Activated CD4-positive, alpha-beta T cell treated with anti-CD3 and anti-CD28 coated beads, Interleukin-2, amount 10 ng/mL, durations not matched to agents 24 days and 14 days (primary cell): ENCODE results near the gene SMC3. TPM values are rescaled to one million over a fixed set of nuclear protein-coding genes. Genes with fewer than 3 reads are reported as not detected.

Experiments
- DNase-seq: peaks from one replicate; pipeline ENCODE4 v3.0.0; 2022
- H3K27ac Mint-ChIP-seq: one replicate; pipeline ENCODE4 v1.8.0; 2022; ENCODE audit warnings: mild to moderate bottlenecking, mixed read lengths
- H3K27me3 Mint-ChIP-seq: one replicate; pipeline ENCODE4 v1.8.0; 2022; ENCODE audit warnings: mixed read lengths
- H3K36me3 Mint-ChIP-seq: one replicate; pipeline ENCODE4 v1.8.0; 2022; ENCODE audit warnings: low read depth, mild to moderate bottlenecking, mixed read lengths
- H3K4me1 Mint-ChIP-seq: one replicate; pipeline ENCODE4 v1.8.0; 2021; ENCODE audit warnings: mixed read lengths
- H3K4me3 Mint-ChIP-seq: one replicate; pipeline ENCODE4 v1.8.0; 2022; ENCODE audit warnings: mild to moderate bottlenecking, moderate library complexity, mixed read lengths
- H3K9me3 Mint-ChIP-seq: one replicate; pipeline ENCODE4 v1.8.0; 2021; ENCODE audit warnings: mixed read lengths
- intact Hi-C: fragments of 100-400 bp; cut with micrococcal nuclease; formaldehyde crosslinking; loops from one replicate; pipeline ENCODE4 v1.15.1; 2023
- total RNA-seq: library from RNA; stranded (reverse); gene quantifications from 2 replicates; pipeline ENCODE4 v1.2.3, GENCODE V29; 2022

Gene SMC3
- total RNA-seq, 1 donor from 2014 or later, result 82.2 TPM

GRCh38 chr10:110553905-110554304, 13.6 kb upstream of the SMC3 start:
- Mint-ChIP-seq H3K36me3 (no peaks in the 10 kb centered on the region), H3K27ac (no peak overlapping the region), H3K9me3 (no peaks in the 10 kb centered on the region), H3K4me1 (peaks cover 11% of the 10 kb centered on the region), H3K4me3 (no peak overlapping the region), H3K27me3 (peaks cover 52% of the 10 kb centered on the region)
- intact Hi-C loops, result no loop called here
- peak; percentile 37 for DNase-seq

GRCh38 chr10:110556296-110556695, 11.2 kb upstream of the SMC3 start:
- H3K4me3 Mint-ChIP-seq, result no peak overlapping the region
- peaks cover 49% of the 10 kb centered on the region for H3K27me3 Mint-ChIP-seq
- H3K27ac Mint-ChIP-seq, result no peak overlapping the region
- H3K36me3 Mint-ChIP-seq, result no peaks in the 10 kb centered on the region
- intact Hi-C loops, result no loop called here
- H3K4me1 Mint-ChIP-seq, result peaks cover 11% of the 10 kb centered on the region
- DNase-seq, result no peak
- no peaks in the 10 kb centered on the region for H3K9me3 Mint-ChIP-seq

- peak; percentile 87 for DNase-seq
- intact Hi-C loops, result no loop called here
- H3K4me1 Mint-ChIP-seq, result peaks cover 11% of the 10 kb centered on the region
- H3K27ac Mint-ChIP-seq, result no peak overlapping the region
- H3K9me3 Mint-ChIP-seq, result no peaks in the 10 kb centered on the region
- peaks cover 45% of the 10 kb centered on the region for H3K27me3 Mint-ChIP-seq
- no peak overlapping the region for H3K4me3 Mint-ChIP-seq
- H3K36me3 Mint-ChIP-seq, result no peaks in the 10 kb centered on the region
Observed at GRCh38 chr10:110556969-110557601, 10.4 kb upstream of the SMC3 start.

- DNase-seq, result no peak
- no peak overlapping the region for H3K4me3 Mint-ChIP-seq
- H3K4me1 Mint-ChIP-seq, result peaks cover 11% of the 10 kb centered on the region
- no peaks in the 10 kb centered on the region for H3K36me3 Mint-ChIP-seq
- intact Hi-C loops, result no loop called here
- H3K27ac Mint-ChIP-seq, result no peak overlapping the region
- peaks cover 48% of the 10 kb centered on the region for H3K27me3 Mint-ChIP-seq
- H3K9me3 Mint-ChIP-seq, result no peaks in the 10 kb centered on the region
Observed at GRCh38 chr10:110558041-110558440, 9.5 kb upstream of the SMC3 start.

- H3K36me3 Mint-ChIP-seq, result no peaks in the 10 kb centered on the region
- no peaks in the 10 kb centered on the region for H3K9me3 Mint-ChIP-seq
- intact Hi-C loops, result loop anchor here (10.0 kb wide), 2 partner anchors 425 to 635 kb away; partner anchors contain the start of gene XPNPEP1
- H3K4me3 Mint-ChIP-seq, result no peak overlapping the region
- DNase-seq, result no peak
- no peak overlapping the region for H3K27ac Mint-ChIP-seq
- peaks cover 11% of the 10 kb centered on the region for H3K4me1 Mint-ChIP-seq
- H3K27me3 Mint-ChIP-seq, result peaks cover 56% of the 10 kb centered on the region
Observed at GRCh38 chr10:110560012-110560411, 7.5 kb upstream of the SMC3 start.

GRCh38 chr10:110561292-110561691, 6.2 kb upstream of the SMC3 start:
- Mint-ChIP-seq H3K27me3 (peaks cover 50% of the 10 kb centered on the region), H3K4me1 (peaks cover 10% of the 10 kb centered on the region), H3K36me3 (no peaks in the 10 kb centered on the region), H3K4me3 (no peak overlapping the region), H3K27ac (no peak overlapping the region), H3K9me3 (no peaks in the 10 kb centered on the region)
- intact Hi-C loops, result loop anchor here (10.0 kb wide), 2 partner anchors 426 to 636 kb away; partner anchors contain the start of gene XPNPEP1
- no peak for DNase-seq

- H3K27ac Mint-ChIP-seq, result no peak overlapping the region
- peaks cover 9% of the 10 kb centered on the region for H3K4me1 Mint-ChIP-seq
- peaks cover 43% of the 10 kb centered on the region for H3K27me3 Mint-ChIP-seq
- no peaks in the 10 kb centered on the region for H3K9me3 Mint-ChIP-seq
- no peaks in the 10 kb centered on the region for H3K36me3 Mint-ChIP-seq
- intact Hi-C loops, result loop anchor here (10.0 kb wide), 2 partner anchors 428 to 638 kb away; partner anchors contain the start of gene XPNPEP1
- no peak overlapping the region for H3K4me3 Mint-ChIP-seq
- DNase-seq, result peak; percentile 45
Observed at GRCh38 chr10:110562348-110562747, 5.1 kb upstream of the SMC3 start.

- intact Hi-C loops, result loop anchor here (10.0 kb wide), 2 partner anchors 428 to 638 kb away; partner anchors contain the start of gene XPNPEP1
- peaks cover 43% of the 10 kb centered on the region for H3K27me3 Mint-ChIP-seq
- no peak overlapping the region for H3K4me3 Mint-ChIP-seq
- H3K4me1 Mint-ChIP-seq, result peaks cover 8% of the 10 kb centered on the region
- peak; percentile 49 for DNase-seq
- no peaks in the 10 kb centered on the region for H3K36me3 Mint-ChIP-seq
- H3K27ac Mint-ChIP-seq, result no peak overlapping the region
- no peaks in the 10 kb centered on the region for H3K9me3 Mint-ChIP-seq
Observed at GRCh38 chr10:110563132-110563531, 4.4 kb upstream of the SMC3 start.

GRCh38 chr10:110566472-110567200, 859 bp upstream of the SMC3 start:
- Mint-ChIP-seq H3K27me3 (peaks cover 27% of the 10 kb centered on the region), H3K4me1 (peaks cover 27% of the 10 kb centered on the region), H3K9me3 (no peaks in the 10 kb centered on the region), H3K27ac (peak overlapping the region; percentile 98), H3K4me3 (peak overlapping the region; percentile 97), H3K36me3 (peaks cover 14% of the 10 kb centered on the region)
- intact Hi-C loops, result loop anchor here (1.0 to 10.0 kb wide), 7 partner anchors 69 to 642 kb away; partner anchors contain the start of genes BBIP1, DUSP5, SHOC2 and XPNPEP1
- peak; percentile 56 for DNase-seq

- no peaks in the 10 kb centered on the region for H3K9me3 Mint-ChIP-seq
- peaks cover 37% of the 10 kb centered on the region for H3K4me1 Mint-ChIP-seq
- intact Hi-C loops, result loop anchor here (1.0 to 10.0 kb wide), 4 partner anchors 262 to 643 kb away; partner anchors contain the start of gene XPNPEP1
- H3K27ac Mint-ChIP-seq, result peak overlapping the region; percentile 98
- H3K36me3 Mint-ChIP-seq, result peaks cover 22% of the 10 kb centered on the region
- peak overlapping the region; percentile 97 for H3K4me3 Mint-ChIP-seq
- peaks cover 16% of the 10 kb centered on the region for H3K27me3 Mint-ChIP-seq
- DNase-seq, result peak; percentile 89
Observed at GRCh38 chr10:110568055-110568735, 700 bp downstream of the SMC3 start.

GRCh38 chr10:110569122-110569521, 1.6 kb downstream of the SMC3 start:
- H3K27me3 Mint-ChIP-seq, result peaks cover 8% of the 10 kb centered on the region
- H3K4me1 Mint-ChIP-seq, result peaks cover 38% of the 10 kb centered on the region
- no peaks in the 10 kb centered on the region for H3K9me3 Mint-ChIP-seq
- peaks cover 22% of the 10 kb centered on the region for H3K36me3 Mint-ChIP-seq
- peak overlapping the region; percentile 97 for H3K4me3 Mint-ChIP-seq
- intact Hi-C loops, result loop anchor here (5.0 to 10.0 kb wide), 3 partner anchors 342 to 644 kb away; partner anchors contain the start of gene XPNPEP1
- H3K27ac Mint-ChIP-seq, result peak overlapping the region; percentile 79
- DNase-seq, result peak; percentile 24

GRCh38 chr10:110569736-110570135, 2.2 kb downstream of the SMC3 start:
- Mint-ChIP-seq H3K27me3 (peaks cover 3% of the 10 kb centered on the region), H3K4me1 (peaks cover 44% of the 10 kb centered on the region), H3K36me3 (peaks cover 26% of the 10 kb centered on the region), H3K4me3 (peak overlapping the region; percentile 97), H3K9me3 (no peaks in the 10 kb centered on the region), H3K27ac (no peak overlapping the region)
- intact Hi-C loops, result loop anchor here (5.0 to 10.0 kb wide), 3 partner anchors 342 to 645 kb away; partner anchors contain the start of gene XPNPEP1
- DNase-seq, result no peak

- intact Hi-C loops, result no loop called here
- no peak for DNase-seq
- Mint-ChIP-seq H3K9me3 (no peaks in the 10 kb centered on the region), H3K4me3 (no peak overlapping the region), H3K27me3 (no peaks in the 10 kb centered on the region), H3K4me1 (peaks cover 48% of the 10 kb centered on the region), H3K27ac (no peak overlapping the region), H3K36me3 (peaks cover 32% of the 10 kb centered on the region)
Observed at GRCh38 chr10:110571093-110571743, 3.7 kb downstream of the SMC3 start.
